Prostate gland (tissue), 2 donors: ENCODE data around the gene KCNS1. TPM values are rescaled to one million over a fixed set of nuclear protein-coding genes. Genes with fewer than 3 reads are reported as not detected.

Source experiments
- DNase-seq: peaks from one replicate; pipeline ENCODE4 v3.0.0-alpha.2; 2019; ENCODE audit warnings: low spot score
- H3K27ac ChIP-seq, 2 donors: fragments of 200-600 bp; sonication (generic); 2 replicates each; pipeline ENCODE4 v1.5.1; 2017 to 2019
- H3K27me3 ChIP-seq: fragments of 200-600 bp; sonication (generic); replicated peaks from 2 replicates; pipeline ENCODE4 v1.5.1; 2019; ENCODE audit not compliant: insufficient read depth
- H3K36me3 ChIP-seq, 2 donors: fragments of 200-600 bp; sonication (generic); 1 replicate in 1 of 2; 2 replicates in 1 of 2; pipeline versions ENCODE4 v1.5.1 to v1.8.1; 2017 to 2019
- H3K4me1 ChIP-seq: fragments of 200-600 bp; sonication (generic); replicated peaks from 2 replicates; pipeline ENCODE4 v1.5.1; 2019
- H3K4me3 ChIP-seq, 2 donors: fragments of 200-600 bp; sonication (generic); 2 replicates each; pipeline ENCODE4 v1.5.1; 2017 to 2019
- H3K9me3 ChIP-seq: fragments of 200-600 bp; sonication (generic); 2 replicates; pipeline ENCODE4 v1.5.1; 2017
- POLR2A ChIP-seq: fragments of 450-650 bp; IDR thresholded peaks from one replicate; pipeline ENCODE4 v1.6.1; 2016; ENCODE audit warnings: antibody characterized with exemption, mild to moderate bottlenecking
- POLR2AphosphoS5 ChIP-seq: sonication (generic); formaldehyde crosslinking; IDR thresholded peaks from one replicate; pipeline ENCODE4 v1.6.1; 2017; ENCODE audit warnings: antibody characterized with exemption
- WGBS: methylation state at CpG from one replicate; pipeline ENCODE4 v1.1.5; 2018; 5-methylcytosine and 5-hydroxymethylcytosine counted together
- intact Hi-C: fragments of 100-400 bp; cut with DNase I; formaldehyde crosslinking; loops from one replicate; pipeline ENCODE4 v1.14.2; 2022
- total RNA-seq, 2 donors: library from RNA; depleted of rRNA; stranded (reverse); fragments of >200 nt; gene quantifications; one replicate each; pipeline ENCODE4 v1.1.0, GENCODE V29; 2016
- TF ChIP-seq, protein P1 (sequence below), 4 experiments: fragments of 200-600 bp in 2 of 4; fragments of 450-650 bp in 2 of 4; sonication (generic) in 2 of 4; IDR thresholded peaks; 1 replicate in 3 of 4; 2 replicates in 1 of 4; pipeline ENCODE4 v1.5.1; 2016 to 2019; ENCODE audit warnings: antibody characterized with exemption in 4 of 4, mild to moderate bottlenecking in 2 of 4, moderate library complexity in 2 of 4

Gene KCNS1
- total RNA-seq, 2 donors from 2014 or later: 0.09 to 4.7 TPM

DNA sequence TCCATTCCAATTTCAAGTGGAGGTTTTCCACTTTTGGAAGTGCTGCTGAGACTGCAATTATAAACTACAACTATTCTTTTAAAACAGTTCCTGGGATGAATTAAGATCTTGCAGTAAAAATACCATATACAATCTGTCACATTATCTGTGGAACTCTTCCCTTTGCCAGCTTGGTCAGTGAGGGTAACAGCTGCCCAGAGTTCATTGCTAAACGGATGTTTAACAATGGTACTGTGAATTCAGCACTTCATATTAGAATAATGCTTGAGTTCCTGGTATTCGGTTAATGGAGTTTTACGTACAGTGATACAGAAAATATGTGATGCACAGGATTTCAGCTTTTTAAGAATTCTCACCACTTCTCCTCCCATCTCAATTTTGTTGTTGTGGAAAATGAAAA, 51.5 kb downstream of the KCNS1 start:
- no peak overlapping the region for H3K27ac ChIP-seq
- no peak for TF ChIP-seq POLR2AphosphoS5
- TF ChIP-seq, protein P1, sequence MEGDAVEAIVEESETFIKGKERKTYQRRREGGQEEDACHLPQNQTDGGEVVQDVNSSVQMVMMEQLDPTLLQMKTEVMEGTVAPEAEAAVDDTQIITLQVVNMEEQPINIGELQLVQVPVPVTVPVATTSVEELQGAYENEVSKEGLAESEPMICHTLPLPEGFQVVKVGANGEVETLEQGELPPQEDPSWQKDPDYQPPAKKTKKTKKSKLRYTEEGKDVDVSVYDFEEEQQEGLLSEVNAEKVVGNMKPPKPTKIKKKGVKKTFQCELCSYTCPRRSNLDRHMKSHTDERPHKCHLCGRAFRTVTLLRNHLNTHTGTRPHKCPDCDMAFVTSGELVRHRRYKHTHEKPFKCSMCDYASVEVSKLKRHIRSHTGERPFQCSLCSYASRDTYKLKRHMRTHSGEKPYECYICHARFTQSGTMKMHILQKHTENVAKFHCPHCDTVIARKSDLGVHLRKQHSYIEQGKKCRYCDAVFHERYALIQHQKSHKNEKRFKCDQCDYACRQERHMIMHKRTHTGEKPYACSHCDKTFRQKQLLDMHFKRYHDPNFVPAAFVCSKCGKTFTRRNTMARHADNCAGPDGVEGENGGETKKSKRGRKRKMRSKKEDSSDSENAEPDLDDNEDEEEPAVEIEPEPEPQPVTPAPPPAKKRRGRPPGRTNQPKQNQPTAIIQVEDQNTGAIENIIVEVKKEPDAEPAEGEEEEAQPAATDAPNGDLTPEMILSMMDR (IDR thresholded peaks at IDR 0.05): no peak
- no peak for TF ChIP-seq POLR2A
- intact Hi-C loops: no loop called here
- no peak overlapping the region for H3K4me3 ChIP-seq
- H3K4me1 ChIP-seq: no peaks in the 10 kb centered on the region
- no peaks in the 10 kb centered on the region for H3K9me3 ChIP-seq
- H3K27me3 ChIP-seq: no peaks in the 10 kb centered on the region
- H3K36me3 ChIP-seq: no peaks in the 10 kb centered on the region
- no peak for DNase-seq
- WGBS: 70% methylated on average over 3 of the region's 3 CpGs

GRCh38 chr20:45047581-45048119, 53.3 kb downstream of the KCNS1 start:
- intact Hi-C loops: no loop called here
- DNase-seq: no peak
- Histone ChIP-seq H3K27me3 (no peaks in the 10 kb centered on the region), H3K27ac (no peak overlapping the region), H3K4me3 (no peak overlapping the region), H3K36me3 (no peaks in the 10 kb centered on the region), H3K4me1 (no peaks in the 10 kb centered on the region), H3K9me3 (no peaks in the 10 kb centered on the region)
- TF ChIP-seq POLR2AphosphoS5 (no peak), POLR2A (no peak)
- TF ChIP-seq, protein P1 (IDR thresholded peaks at IDR 0.05): no peak
- 84% methylated on average over 2 of the region's 2 CpGs for WGBS

- Histone ChIP-seq H3K27ac (no peak overlapping the region), H3K4me3 (no peak overlapping the region), H3K9me3 (no peaks in the 10 kb centered on the region), H3K36me3 (no peaks in the 10 kb centered on the region), H3K27me3 (no peaks in the 10 kb centered on the region), H3K4me1 (no peaks in the 10 kb centered on the region)
- TF ChIP-seq, protein P1 (IDR thresholded peaks at IDR 0.05): no peak
- no peak for TF ChIP-seq POLR2A
- no peak for TF ChIP-seq POLR2AphosphoS5
- intact Hi-C loops: loop anchor here (5.0 kb wide), 2 partner anchors 53 to 248 kb away; no protein-coding TSS in a partner anchor
- no peak for DNase-seq
- 72% methylated on average over 3 of the region's 3 CpGs for WGBS
Observed at GRCh38 chr20:45044601-45045000, 56.3 kb downstream of the KCNS1 start.

DNA sequence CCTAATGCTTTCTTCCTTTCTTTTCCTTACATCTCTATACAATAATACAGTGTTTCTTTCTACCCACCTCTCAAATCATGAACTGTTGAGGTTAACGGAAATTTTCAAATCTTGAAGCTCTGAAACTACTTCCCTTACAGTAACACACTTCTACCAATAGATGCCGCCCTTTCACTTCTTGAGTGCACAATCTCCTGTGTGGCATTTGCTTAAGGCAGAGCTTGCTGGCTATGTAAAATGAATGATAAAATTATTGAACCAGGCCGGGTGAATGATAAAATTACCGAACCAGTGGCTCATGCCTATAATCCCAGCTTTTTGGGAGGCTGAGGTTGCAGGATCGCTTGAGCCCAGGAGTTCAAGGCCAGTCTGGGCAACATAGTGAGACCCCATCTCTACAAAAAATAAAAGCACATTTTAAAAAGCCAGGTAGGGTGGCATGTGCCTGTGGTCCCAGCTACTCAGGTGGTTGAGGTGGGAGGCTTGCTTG, 56.8 kb downstream of the KCNS1 start:
- intact Hi-C loops: loop anchor here (5.0 kb wide), 2 partner anchors 53 to 248 kb away; no protein-coding TSS in a partner anchor
- 35% methylated on average over 5 of the region's 5 CpGs for WGBS
- Histone ChIP-seq H3K4me1 (no peaks in the 10 kb centered on the region), H3K4me3 (no peak overlapping the region), H3K27ac (no peak overlapping the region), H3K36me3 (no peaks in the 10 kb centered on the region), H3K27me3 (no peaks in the 10 kb centered on the region), H3K9me3 (no peaks in the 10 kb centered on the region)
- peak; percentile 21 for DNase-seq
- TF ChIP-seq POLR2AphosphoS5 (peak; percentile 28), POLR2A (no peak)
- TF ChIP-seq, protein P1 (IDR thresholded peaks at IDR 0.05): peak; percentile 49 to 74 (median 70)

- Histone ChIP-seq H3K27ac (no peak overlapping the region), H3K36me3 (no peaks in the 10 kb centered on the region), H3K4me1 (no peaks in the 10 kb centered on the region), H3K4me3 (no peak overlapping the region), H3K27me3 (no peaks in the 10 kb centered on the region), H3K9me3 (no peaks in the 10 kb centered on the region)
- TF ChIP-seq POLR2A (no peak), POLR2AphosphoS5 (no peak)
- TF ChIP-seq, protein P1 (IDR thresholded peaks at IDR 0.05): no peak
- WGBS: 100% methylated on average over 1 of the region's 1 CpG
- no peak for DNase-seq
- intact Hi-C loops: loop anchor here (5.0 kb wide), 2 partner anchors 54 to 249 kb away; no protein-coding TSS in a partner anchor
Observed at GRCh38 chr20:45042978-45043377, 57.9 kb downstream of the KCNS1 start.
